ENCODE measurements around the gene EXOSC5.

DNA sequence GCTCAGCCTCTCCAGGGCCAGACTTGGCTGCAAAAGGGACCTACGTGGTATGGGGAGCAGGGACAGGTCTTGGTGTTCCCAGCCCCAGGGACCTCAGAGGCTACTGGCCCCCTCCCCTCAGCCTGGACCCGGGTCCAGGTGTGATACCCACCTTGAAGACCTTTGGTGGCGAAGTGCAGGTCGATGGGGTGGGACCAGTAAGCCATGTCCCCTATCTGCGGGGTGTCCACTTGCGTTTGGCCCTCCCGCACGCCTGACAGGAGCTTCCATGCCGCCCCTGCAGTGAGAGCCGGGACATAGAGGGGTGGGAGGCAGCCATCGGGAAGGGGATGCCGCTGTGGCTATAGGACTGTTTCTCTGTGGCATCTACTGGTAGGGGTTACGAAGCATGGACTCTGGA, 39.4 kb downstream of the EXOSC5 start:
- TF ChIP-seq EP300 (IDR thresholded peaks at IDR 0.05) = no peak
- TF ChIP-seq, protein P1, sequence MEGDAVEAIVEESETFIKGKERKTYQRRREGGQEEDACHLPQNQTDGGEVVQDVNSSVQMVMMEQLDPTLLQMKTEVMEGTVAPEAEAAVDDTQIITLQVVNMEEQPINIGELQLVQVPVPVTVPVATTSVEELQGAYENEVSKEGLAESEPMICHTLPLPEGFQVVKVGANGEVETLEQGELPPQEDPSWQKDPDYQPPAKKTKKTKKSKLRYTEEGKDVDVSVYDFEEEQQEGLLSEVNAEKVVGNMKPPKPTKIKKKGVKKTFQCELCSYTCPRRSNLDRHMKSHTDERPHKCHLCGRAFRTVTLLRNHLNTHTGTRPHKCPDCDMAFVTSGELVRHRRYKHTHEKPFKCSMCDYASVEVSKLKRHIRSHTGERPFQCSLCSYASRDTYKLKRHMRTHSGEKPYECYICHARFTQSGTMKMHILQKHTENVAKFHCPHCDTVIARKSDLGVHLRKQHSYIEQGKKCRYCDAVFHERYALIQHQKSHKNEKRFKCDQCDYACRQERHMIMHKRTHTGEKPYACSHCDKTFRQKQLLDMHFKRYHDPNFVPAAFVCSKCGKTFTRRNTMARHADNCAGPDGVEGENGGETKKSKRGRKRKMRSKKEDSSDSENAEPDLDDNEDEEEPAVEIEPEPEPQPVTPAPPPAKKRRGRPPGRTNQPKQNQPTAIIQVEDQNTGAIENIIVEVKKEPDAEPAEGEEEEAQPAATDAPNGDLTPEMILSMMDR (IDR thresholded peaks at IDR 0.05) = no peak
- TF ChIP-seq POLR2A (IDR thresholded peaks at IDR 0.05) = no peak
